ENCODE results near the gene HOXA4. TPM values are rescaled to one million over a fixed set of nuclear protein-coding genes. Genes with fewer than 3 reads are reported as not detected.
A peak's percentile ranks its signal among the peaks of the same experiment; 100 is the strongest.

HOXA4 gene
- total RNA-seq, 1 donor: not detected

- Histone ChIP-seq H3K4me1 (ENCODE audit: insufficient read depth, low read length) (peaks cover 15% of the 10 kb centered on the region), H3K4me3 (ENCODE audit: low read length) (no peak overlapping the region), H3K9me3 (ENCODE audit: low read depth, low read length) (no peaks in the 10 kb centered on the region), H3K27me3 (ENCODE audit: insufficient read depth, low read length) (peaks cover 44% of the 10 kb centered on the region)
Measured at GRCh38 chr7:27106181-27106900, 24.2 kb downstream of the HOXA4 start.

- Histone ChIP-seq H3K9me3 (ENCODE audit: low read depth, low read length) (no peaks in the 10 kb centered on the region), H3K4me3 (ENCODE audit: low read length) (no peak overlapping the region), H3K27me3 (ENCODE audit: insufficient read depth, low read length) (peaks cover 52% of the 10 kb centered on the region), H3K4me1 (ENCODE audit: insufficient read depth, low read length) (peaks cover 15% of the 10 kb centered on the region)
Measured at GRCh38 chr7:27105301-27106031, 25.1 kb downstream of the HOXA4 start.

DNA sequence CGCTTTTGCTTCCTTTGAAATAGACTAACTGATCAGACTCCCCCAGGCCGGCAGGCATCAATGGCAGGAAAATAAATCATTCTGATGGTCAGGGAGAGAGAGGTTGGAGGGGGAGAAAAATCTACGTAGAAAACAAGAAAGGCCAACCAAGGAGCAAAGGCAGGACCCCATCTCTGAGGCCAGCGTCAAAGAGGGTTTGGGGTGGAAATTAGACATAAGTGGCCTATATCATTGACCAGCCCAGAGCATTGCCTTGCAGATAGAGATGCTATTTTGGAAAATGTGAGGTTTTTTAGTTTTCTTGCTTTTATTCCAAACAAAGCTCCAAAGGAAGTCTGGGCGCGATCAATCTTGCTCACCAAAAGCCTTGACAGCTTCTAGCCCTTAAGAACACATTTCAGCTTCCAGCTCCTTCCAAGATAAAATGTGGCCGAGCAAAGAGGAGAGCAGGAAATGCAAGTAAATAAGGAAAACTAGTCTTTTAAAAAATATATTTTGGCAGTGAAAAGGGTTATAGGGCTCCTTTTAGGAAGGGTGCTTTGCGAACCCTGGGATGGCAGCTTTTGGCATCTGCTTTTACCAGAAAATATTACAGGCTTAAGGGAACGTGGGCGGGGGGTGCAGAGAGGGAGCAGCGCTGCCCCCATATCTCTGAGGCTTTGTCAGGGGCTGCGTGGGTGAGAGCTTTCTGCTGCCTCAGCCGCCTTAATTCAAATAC is 26.1 kb downstream of the HOXA4 start:
- Histone ChIP-seq H3K4me3 (ENCODE audit: low read length) (no peak overlapping the region), H3K27me3 (ENCODE audit: insufficient read depth, low read length) (peaks cover 62% of the 10 kb centered on the region)

DNA sequence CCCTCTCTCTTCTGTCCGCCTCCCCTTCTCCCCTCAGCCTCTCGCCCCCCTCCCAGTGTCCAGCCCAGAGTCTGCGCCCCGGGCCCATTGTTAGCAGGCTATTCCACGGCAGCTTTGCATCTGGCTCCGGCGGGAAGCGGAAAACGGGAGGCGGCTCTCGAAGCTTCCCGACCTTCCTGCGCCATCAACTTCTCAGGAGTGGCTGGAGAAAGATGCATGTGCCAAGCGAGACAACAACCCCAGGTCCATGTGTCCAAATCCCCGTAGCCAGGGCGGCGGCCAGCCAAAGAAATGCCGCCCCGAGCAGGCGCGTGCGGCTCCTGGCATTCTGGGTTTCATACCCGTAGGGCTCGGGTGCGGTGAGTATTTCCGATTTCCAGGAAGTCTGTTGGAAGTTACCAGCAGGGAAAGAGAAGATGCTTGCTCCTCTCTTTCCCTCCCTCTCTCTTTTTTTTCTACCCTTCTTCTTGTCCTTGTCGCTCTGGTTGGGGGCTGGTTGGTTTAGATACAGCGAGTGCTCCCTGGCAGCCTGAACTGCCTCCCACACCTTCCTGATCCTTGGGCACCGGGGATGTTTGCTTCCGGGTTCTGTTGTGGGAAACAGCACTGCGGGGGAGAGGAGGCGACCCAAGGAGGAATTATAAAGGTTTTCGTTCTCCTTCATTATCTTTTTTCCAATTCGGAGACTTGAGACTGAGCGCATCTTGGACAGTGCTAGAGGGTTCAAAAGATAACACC is 26.9 kb downstream of the HOXA4 start:
- Histone ChIP-seq H3K27me3 (ENCODE audit: insufficient read depth, low read length) (peaks cover 70% of the 10 kb centered on the region), H3K9me3 (ENCODE audit: low read depth, low read length) (no peaks in the 10 kb centered on the region), H3K4me3 (ENCODE audit: low read length) (no peak overlapping the region), H3K4me1 (ENCODE audit: insufficient read depth, low read length) (peaks cover 21% of the 10 kb centered on the region)

More for the DNA sequence above, 26.1 kb downstream of the HOXA4 start:
- H3K4me1 ChIP-seq (ENCODE audit: insufficient read depth, low read length): peaks cover 15% of the 10 kb centered on the region
- H3K9me3 ChIP-seq (ENCODE audit: low read depth, low read length): no peaks in the 10 kb centered on the region

DNA sequence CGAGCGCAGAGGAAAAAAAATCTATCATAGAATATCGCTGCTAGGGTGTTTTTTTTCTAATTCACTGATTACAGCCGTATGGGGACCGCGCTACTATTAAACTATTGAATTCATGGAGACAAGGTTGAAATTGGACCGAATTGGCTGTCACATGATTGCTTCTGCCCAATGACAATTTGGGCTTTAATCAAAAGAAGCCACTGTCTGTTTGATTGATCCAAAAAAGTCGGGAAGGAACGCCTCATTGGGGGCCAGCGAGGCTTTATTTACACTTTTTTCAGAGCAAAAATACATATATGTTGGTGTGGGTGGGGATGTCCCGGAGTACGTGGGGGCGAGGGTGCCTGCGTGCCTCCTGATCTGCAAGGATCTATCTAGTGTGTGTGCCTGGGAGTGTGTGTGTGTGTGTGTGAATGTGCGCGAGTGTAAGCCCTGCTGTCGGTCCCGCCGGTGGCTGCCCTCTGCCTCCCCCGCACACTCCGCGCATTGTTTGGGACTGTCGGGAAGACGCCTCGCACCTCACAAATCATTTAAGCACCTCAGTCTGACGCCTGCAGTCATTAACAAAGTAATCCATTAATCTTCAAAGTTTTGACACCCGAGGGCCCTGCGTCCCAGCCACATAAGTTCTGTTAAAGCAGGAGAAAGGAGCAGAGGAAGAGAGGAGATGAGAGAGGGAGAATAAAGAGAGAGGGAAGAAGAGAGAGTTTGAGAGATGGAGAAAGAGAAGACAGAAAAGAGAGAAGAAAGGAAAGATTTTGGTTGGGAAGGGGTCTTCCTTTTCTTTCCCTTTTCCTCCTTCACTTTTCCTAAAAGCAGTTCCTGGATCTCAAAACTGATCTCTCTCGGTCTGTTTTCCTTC is 27.7 kb downstream of the HOXA4 start, which contains the start of gene HOXA2:
Gene HOXA2 (minus strand): TSS at position 103 of the 862 bp plus-strand sequence. CDS start 183 bp downstream, outside the sequence.
- peaks cover 29% of the 10 kb centered on the region for H3K4me1 ChIP-seq (ENCODE audit: insufficient read depth, low read length)
- no peak within 1 kb of the TSS for H3K4me3 ChIP-seq (ENCODE audit: low read length)
- H3K27me3 ChIP-seq (ENCODE audit: insufficient read depth, low read length): peaks cover 79% of the 10 kb centered on the region
- no peaks in the 10 kb centered on the region for H3K9me3 ChIP-seq (ENCODE audit: low read depth, low read length)

DNA sequence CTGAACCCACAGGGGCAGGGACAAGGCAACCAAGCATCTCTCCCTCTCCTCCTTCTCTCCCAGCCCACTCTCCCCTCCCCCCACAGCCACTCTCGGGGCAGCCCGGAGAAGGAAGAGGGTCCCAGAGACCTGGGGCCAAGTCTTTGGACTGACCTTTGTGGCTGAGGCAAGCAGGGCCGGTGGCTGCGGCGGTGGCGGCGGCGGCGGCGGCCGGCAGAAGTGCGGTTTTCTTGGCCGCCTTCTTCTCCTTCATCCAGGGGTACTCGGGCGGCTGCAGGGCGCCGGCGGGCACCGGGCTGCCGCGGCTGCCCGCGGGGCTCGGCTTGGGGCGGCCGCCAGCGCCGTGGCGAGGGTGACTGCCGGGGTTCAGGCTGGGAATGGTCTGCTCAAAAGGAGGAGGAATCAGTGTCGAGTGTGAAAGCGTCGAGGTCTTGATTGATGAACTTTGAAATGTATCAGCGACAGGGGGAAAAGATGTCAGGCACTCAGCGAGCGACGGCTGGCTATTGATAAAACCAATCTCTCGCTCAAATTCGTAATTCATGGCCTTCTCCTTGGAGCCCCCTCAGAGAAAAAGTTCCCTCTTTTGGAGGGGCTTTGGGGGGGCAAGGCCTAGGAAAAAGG is 28.5 kb downstream of the HOXA4 start:
- Histone ChIP-seq H3K9me3 (ENCODE audit: low read depth, low read length) (no peaks in the 10 kb centered on the region), H3K4me1 (ENCODE audit: insufficient read depth, low read length) (peaks cover 37% of the 10 kb centered on the region), H3K27me3 (ENCODE audit: insufficient read depth, low read length) (peaks cover 86% of the 10 kb centered on the region), H3K4me3 (ENCODE audit: low read length) (no peak overlapping the region)

DNA sequence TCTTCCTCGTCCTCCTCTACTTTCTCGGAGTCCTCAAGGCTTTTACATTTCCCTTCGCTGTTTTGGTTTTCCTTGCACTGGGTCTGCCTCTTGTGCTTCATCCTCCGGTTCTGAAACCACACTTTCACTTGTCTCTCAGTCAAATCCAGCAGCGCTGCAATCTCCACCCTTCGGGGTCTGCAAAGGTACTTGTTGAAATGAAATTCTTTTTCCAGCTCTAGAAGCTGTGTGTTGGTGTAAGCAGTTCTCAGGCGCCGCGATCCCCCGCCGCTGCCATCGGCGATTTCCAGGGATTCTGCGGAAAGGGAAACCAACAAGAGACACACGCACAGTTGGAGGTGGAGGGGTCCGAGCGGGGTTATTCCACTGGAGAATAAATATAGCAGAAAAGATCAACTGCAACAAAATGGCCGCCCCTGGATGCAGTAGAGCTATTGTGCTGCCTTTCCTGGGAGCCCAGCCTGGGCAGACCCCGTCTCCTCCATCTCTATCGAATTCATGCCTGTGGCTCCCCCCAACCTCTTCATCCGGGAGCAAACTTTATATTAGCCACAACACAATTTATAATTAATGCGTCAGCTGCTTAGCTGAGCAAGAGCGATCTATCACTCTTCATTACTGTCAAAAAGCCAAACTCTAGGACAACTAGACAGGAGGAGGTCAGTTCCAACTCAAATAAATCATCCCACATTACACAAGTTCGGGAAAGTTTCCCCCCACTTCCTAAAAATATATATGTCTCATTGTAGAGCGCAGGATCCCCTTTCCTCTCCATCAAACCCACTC is 29.2 kb downstream of the HOXA4 start:
- H3K4me3 ChIP-seq (ENCODE audit: low read length): no peak overlapping the region
- peaks cover 40% of the 10 kb centered on the region for H3K4me1 ChIP-seq (ENCODE audit: insufficient read depth, low read length)
- H3K27me3 ChIP-seq (ENCODE audit: insufficient read depth, low read length): peaks cover 86% of the 10 kb centered on the region
- H3K9me3 ChIP-seq (ENCODE audit: low read depth, low read length): no peaks in the 10 kb centered on the region

DNA sequence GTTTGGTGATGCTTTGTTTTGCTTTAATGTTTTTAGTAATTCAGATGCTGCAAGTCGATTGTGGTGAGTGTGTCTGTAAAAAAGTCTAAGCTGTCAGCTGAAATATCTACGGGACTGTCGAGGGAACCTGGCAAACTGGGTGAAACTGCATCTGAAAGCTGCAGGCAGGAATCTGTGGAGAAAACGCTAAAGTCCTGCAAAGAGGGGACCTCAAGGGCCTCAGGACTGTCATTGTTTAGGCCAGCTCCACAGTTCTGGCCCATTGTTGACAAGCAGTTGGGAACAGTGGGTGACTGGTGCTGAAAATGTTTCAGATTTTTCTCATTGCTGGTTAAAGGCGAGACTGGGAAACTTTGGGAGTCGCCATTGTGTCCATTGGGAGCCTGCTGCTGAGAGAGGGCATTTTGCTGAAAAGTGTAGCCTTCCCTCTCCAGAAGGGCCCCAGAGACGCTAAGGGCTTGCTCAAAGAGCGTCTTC is 29.8 kb downstream of the HOXA4 start:
- peaks cover 41% of the 10 kb centered on the region for H3K4me1 ChIP-seq (ENCODE audit: insufficient read depth, low read length)
- peaks cover 84% of the 10 kb centered on the region for H3K27me3 ChIP-seq (ENCODE audit: insufficient read depth, low read length)
- no peak overlapping the region for H3K4me3 ChIP-seq (ENCODE audit: low read length)
- H3K9me3 ChIP-seq (ENCODE audit: low read depth, low read length): no peaks in the 10 kb centered on the region

- no peak overlapping the region for H3K4me3 ChIP-seq (ENCODE audit: low read length)
- no peaks in the 10 kb centered on the region for H3K9me3 ChIP-seq (ENCODE audit: low read depth, low read length)
- H3K4me1 ChIP-seq (ENCODE audit: insufficient read depth, low read length): peaks cover 51% of the 10 kb centered on the region
- H3K27me3 ChIP-seq (ENCODE audit: insufficient read depth, low read length): peaks cover 82% of the 10 kb centered on the region
Measured at GRCh38 chr7:27099453-27100370, 30.8 kb downstream of the HOXA4 start.

GRCh38 chr7:27098578-27099451 is 31.7 kb downstream of the HOXA4 start:
- Histone ChIP-seq H3K4me1 (ENCODE audit: insufficient read depth, low read length) (peaks cover 54% of the 10 kb centered on the region), H3K27me3 (ENCODE audit: insufficient read depth, low read length) (peaks cover 82% of the 10 kb centered on the region), H3K9me3 (ENCODE audit: low read depth, low read length) (no peaks in the 10 kb centered on the region), H3K4me3 (ENCODE audit: low read length) (no peak overlapping the region)

DNA sequence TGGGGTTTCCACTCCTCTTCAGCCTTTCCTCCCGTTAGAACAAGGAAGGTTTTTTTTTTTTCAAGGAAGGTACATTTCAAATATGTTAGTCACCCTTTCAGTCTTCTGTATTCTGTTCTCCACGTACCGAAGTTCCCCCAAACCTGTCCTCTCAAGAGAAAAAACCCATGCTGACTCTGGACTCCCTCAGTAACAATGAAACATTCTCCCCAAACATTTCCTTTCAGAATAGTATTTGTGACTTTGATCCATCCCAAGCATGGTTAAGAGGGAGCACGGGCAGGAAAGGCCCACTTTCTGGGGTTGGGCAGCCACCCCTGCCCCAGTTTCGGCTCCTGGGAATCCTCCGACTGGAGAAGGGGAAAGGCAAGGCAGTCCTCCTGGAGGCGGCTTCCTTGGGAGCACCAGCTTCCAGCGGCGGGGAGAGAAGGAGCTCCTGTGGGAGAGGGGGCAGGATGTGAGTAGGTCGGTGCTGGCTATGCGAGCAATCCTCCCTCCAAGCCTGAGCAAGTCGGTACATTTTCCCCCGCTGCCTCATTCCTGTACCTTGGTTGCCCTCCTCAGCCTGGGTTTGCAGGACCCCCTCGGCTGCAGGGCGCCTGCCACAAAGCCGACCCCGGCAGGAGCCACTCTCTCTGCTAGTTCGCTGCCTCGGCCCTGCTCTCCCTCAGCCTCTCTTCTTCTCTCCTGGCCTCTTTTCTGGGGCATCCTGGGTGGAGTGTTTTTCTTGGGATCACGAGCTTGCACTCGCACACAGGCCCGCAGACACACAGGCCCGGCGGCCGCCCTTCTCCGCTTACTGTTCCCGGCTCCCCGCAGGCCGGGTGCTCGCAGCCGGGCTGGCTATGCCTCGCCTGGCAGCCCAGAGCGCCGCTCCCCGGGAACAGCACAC is 32.6 kb downstream of the HOXA4 start:
- Histone ChIP-seq H3K4me3 (ENCODE audit: low read length) (peak overlapping the region; percentile 0), H3K27me3 (ENCODE audit: insufficient read depth, low read length) (peaks cover 82% of the 10 kb centered on the region), H3K4me1 (ENCODE audit: insufficient read depth, low read length) (peaks cover 54% of the 10 kb centered on the region), H3K9me3 (ENCODE audit: low read depth, low read length) (no peaks in the 10 kb centered on the region)

All from mononuclear cell (primary cell).